ENCODE results near the gene ACSS3. TPM values are rescaled to one million over a fixed set of nuclear protein-coding genes. Genes with fewer than 3 reads are reported as not detected.

ACSS3 gene
- total and polyA plus RNA-seq, 2 of the 8 experiments (the other 6 are each of a cell fraction or from before 2014, with no cell fraction given): 14.4 to 24.0 TPM

GRCh38 chr12:81261508-81262207, 183.8 kb downstream of the ACSS3 start (continued):
- no peak for TF ChIP-seq CHD7 (IDR thresholded peaks at IDR 0.05; ENCODE audit: insufficient replicate concordance, low read length)
- no peak for TF ChIP-seq SIN3A (conservative IDR thresholded peaks at IDR 0.05 in 1 of 2, IDR thresholded peaks at IDR 0.05 in 1 of 2; ENCODE audit: low read depth in 1 of 2, low read length in 2 of 2)
- no peak for TF ChIP-seq SRF (IDR thresholded peaks at IDR 0.05; ENCODE audit: low read depth, low read length)
- TF ChIP-seq E2F6 (IDR thresholded peaks at IDR 0.05): no peak
- peak; percentile 17 to 37; a peak in 2 of 4 replicates for TF ChIP-seq RAD21 (IDR thresholded peaks at IDR 0.05 in 1 of 2, conservative IDR thresholded peaks at IDR 0.05 in 1 of 2; ENCODE audit: low read depth in 2 of 2, low read length in 2 of 2)
- TF ChIP-seq YY1 (IDR thresholded peaks at IDR 0.05; ENCODE audit: low read depth, low read length): no peak
- no peak for TF ChIP-seq KDM1A (IDR thresholded peaks at IDR 0.05; ENCODE audit: borderline replicate concordance, low read length)
- no peak for TF ChIP-seq PHF8 (conservative IDR thresholded peaks at IDR 0.05; ENCODE audit: low read depth, low read length)
- no peak for TF ChIP-seq TCF12 (IDR thresholded peaks at IDR 0.05; ENCODE audit: low read depth, low read length)

All from H1 (cell line).